Measurements from ENCODE around the gene NPR2. TPM values are rescaled to one million over a fixed set of nuclear protein-coding genes. Genes with fewer than 3 reads are reported as not detected.

NPR2 gene
- total and polyA plus RNA-seq, 2 of the 13 experiments (the other 11 are each of a cell fraction or from before 2014, with no cell fraction given): 7.4 to 9.4 TPM

- Histone ChIP-seq H3K36me3 (replicated peaks in 1 of 2; ENCODE audit: control insufficient read depth in 1 of 2, insufficient read depth in 2 of 2, low read length in 2 of 2) (no peaks in the 10 kb centered on the region), H3K79me2 (ENCODE audit: insufficient read depth, low read length) (no peaks in the 10 kb centered on the region), H3K9me3 (ENCODE audit: low read length) (no peaks in the 10 kb centered on the region), H3K4me3 (replicated peaks in 1 of 3; ENCODE audit: insufficient read depth in 1 of 3, low read depth in 2 of 3, low read length in 3 of 3) (no peak overlapping the region; a peak in 1 of 6 replicates), H3K27ac (ENCODE audit: extremely low read length, insufficient read depth, low read length) (peak overlapping the region; percentile 43), H2AFZ (ENCODE audit: low read length) (no peak overlapping the region), H3K4me2 (ENCODE audit: low read depth, low read length) (peak overlapping the region; percentile 47), H4K20me1 (ENCODE audit: insufficient read depth, low read length) (no peaks in the 10 kb centered on the region), H3K9ac (ENCODE audit: insufficient read depth, low read depth, low read length) (no peak overlapping the region), H3K27me3 (ENCODE audit: control insufficient read depth in 1 of 2, insufficient read depth in 2 of 2, low read length in 2 of 2) (no peaks in the 10 kb centered on the region; a peak in 1 of 5 replicates), H3K4me1 (ENCODE audit: insufficient read depth, low read length) (peaks cover 60% of the 10 kb centered on the region)
- CTCF ChIA-PET (ENCODE audit: low intra/inter-chr PET ratio, low total read pairs): no interaction called here
- no TSS peak for BruUV-seq (replicated peaks)
- POLR2A ChIA-PET: interaction anchor here (2.3 kb wide), 1 partner anchor 20 kb away, joined by 9 read pairs; the partner anchor contains the start of gene HINT2
- intact Hi-C loops (cut with micrococcal nuclease; ENCODE audit: unreplicated experiment) (no loop called here), in situ Hi-C loops (cut with HindIII; ENCODE audit: extremely low pct_ligation_motif_present, low pct_unique_long_range_greater_than_20kb) (no loop called here)
- WGBS (ENCODE audit: low lambda C conversion rate): 55% methylated on average over 12 of the region's 14 CpGs
- DNase-seq (ENCODE audit: low spot score) (peak; percentile 37), FAIRE-seq (peak; percentile 57), ATAC-seq (peak; percentile 38)
- TF ChIP-seq ZNF512 (CRISPR knock-in tag; IDR thresholded peaks at IDR 0.05) (no peak), RXRB (CRISPR knock-in tag; IDR thresholded peaks at IDR 0.05; ENCODE audit: borderline replicate concordance) (peak; percentile 73), ZNF557 (CRISPR knock-in tag; IDR thresholded peaks at IDR 0.05) (no peak), MEIS1 (CRISPR knock-in tag; IDR thresholded peaks at IDR 0.05; ENCODE audit: borderline replicate concordance) (no peak), TBL1XR1 (IDR thresholded peaks at IDR 0.05; ENCODE audit: borderline replicate concordance, low read length, partially characterized antibody) (peak; percentile 21), EHMT2 (IDR thresholded peaks at IDR 0.05; ENCODE audit: borderline replicate concordance, low read depth, low read length) (no peak), ZNF768 (CRISPR knock-in tag; IDR thresholded peaks at IDR 0.05) (no peak), ZNF329 (CRISPR knock-in tag; IDR thresholded peaks at IDR 0.05; ENCODE audit: low read depth) (no peak), CBX2 (IDR thresholded peaks at IDR 0.05; ENCODE audit: low read depth, low read length) (no peak), CBX2 (CRISPR knock-in tag; IDR thresholded peaks at IDR 0.05; ENCODE audit: low read depth) (no peak), ZNF30 (CRISPR knock-in tag; IDR thresholded peaks at IDR 0.05) (no peak), MYC (CRISPR knock-in tag; IDR thresholded peaks at IDR 0.05; ENCODE audit: borderline replicate concordance) (no peak; the same call in 1 of the 2 replicates), ZNF10 (CRISPR knock-in tag; IDR thresholded peaks at IDR 0.05; ENCODE audit: borderline replicate concordance, low read depth) (no peak), PITX1 (CRISPR knock-in tag; IDR thresholded peaks at IDR 0.05) (peak; percentile 45; the same call in 1 of the 2 replicates), AKNA (CRISPR knock-in tag; IDR thresholded peaks at IDR 0.05; ENCODE audit: borderline replicate concordance) (no peak), PAWR (CRISPR knock-in tag; IDR thresholded peaks at IDR 0.05; ENCODE audit: borderline replicate concordance) (no peak), HIVEP1 (CRISPR knock-in tag; IDR thresholded peaks at IDR 0.05) (no peak), CBFB (CRISPR knock-in tag; IDR thresholded peaks at IDR 0.05) (no peak)
Observed at GRCh38 chr9:35834260-35835215, 43.1 kb downstream of the NPR2 start.
